ENCODE measurements around the gene RNPEPL1.
"Not testable (repeated sequence)": the region's sequence is repeated elsewhere in the genome, so short reads cannot be mapped to it uniquely, and the experiment has no call there.

RNPEPL1 gene

GRCh38 chr2:240605867-240606743 is 37.8 kb downstream of the RNPEPL1 start:
- DNase-seq: no peak

GRCh38 chr2:240611601-240612210 is 43.4 kb downstream of the RNPEPL1 start:
- DNase-seq: no peak

GRCh38 chr2:240613781-240614180 is 45.5 kb downstream of the RNPEPL1 start:
- no peak for DNase-seq

GRCh38 chr2:240614391-240614790 is 46.1 kb downstream of the RNPEPL1 start:
- DNase-seq: no peak

- DNase-seq: no peak
These were observed 47.1 kb downstream of the RNPEPL1 start for GRCh38 chr2:240615396-240615795.

GRCh38 chr2:240615820-240616547 is 47.7 kb downstream of the RNPEPL1 start:
- DNase-seq: peak; percentile 35

GRCh38 chr2:240616860-240617666 is 48.8 kb downstream of the RNPEPL1 start:
- DNase-seq: not testable (repeated sequence)

- DNase-seq: no peak
These were observed 50.5 kb downstream of the RNPEPL1 start for GRCh38 chr2:240618776-240619175.

GRCh38 chr2:240619506-240620148 is 51.3 kb downstream of the RNPEPL1 start:
- no peak for DNase-seq

GRCh38 chr2:240620149-240620731 is 52.0 kb downstream of the RNPEPL1 start:
- DNase-seq: no peak

GRCh38 chr2:240620859-240621258 is 52.6 kb downstream of the RNPEPL1 start:
- no peak for DNase-seq

- DNase-seq: no peak
These were observed 53.8 kb downstream of the RNPEPL1 start for GRCh38 chr2:240622060-240622411.

GRCh38 chr2:240622531-240623235 is 54.4 kb downstream of the RNPEPL1 start:
- DNase-seq: no peak

- DNase-seq: no peak
These were observed 55.3 kb downstream of the RNPEPL1 start for GRCh38 chr2:240623531-240624010.

GRCh38 chr2:240624011-240624949 is 56.0 kb downstream of the RNPEPL1 start:
- no peak for DNase-seq

- no peak for DNase-seq
These were observed 56.8 kb downstream of the RNPEPL1 start, which contains the start of gene GPR35 for GRCh38 chr2:240624950-240625621. Gene GPR35 (plus strand): TSS chr2:240625480. CDS start chr2:240629953, 4,473 bp downstream.

- DNase-seq: no peak
These were observed 58.4 kb downstream of the RNPEPL1 start for GRCh38 chr2:240626531-240627300.

Measured in NCI-H2029 (cell line).